GM21423 (cell line): ENCODE data around the gene CYP3A5.
"Not testable (repeated sequence)": the region's sequence is repeated elsewhere in the genome, so short reads cannot be mapped to it uniquely, and the experiment has no call there.

Experiments
- ATAC-seq: cut with Tn5 transposase; IDR thresholded peaks from one replicate; pipeline ENCODE4 v1.9.1; 2021; ENCODE audit warnings: mild to moderate bottlenecking, moderate library complexity; ENCODE audit not compliant: unreplicated experiment

Gene CYP3A5

DNA sequence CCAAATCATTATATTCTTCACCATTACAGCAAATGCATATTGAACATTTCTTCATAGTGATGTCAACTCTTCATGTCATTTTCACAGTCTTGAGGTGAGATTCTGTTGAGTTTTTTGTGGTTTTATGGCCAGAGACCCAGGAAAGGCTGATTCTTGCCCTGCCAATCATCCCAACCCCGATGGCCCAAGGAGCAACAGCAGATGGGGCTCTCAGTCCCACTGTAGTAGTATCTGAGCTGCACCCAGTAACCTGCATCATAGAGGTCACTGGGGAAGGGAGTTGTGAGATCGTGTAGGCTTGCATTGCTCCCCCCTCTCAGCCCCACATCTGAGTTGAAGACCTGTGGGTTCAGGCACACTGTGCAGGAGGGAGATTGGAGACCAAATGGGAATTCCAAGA, 36.3 kb downstream of the CYP3A5 start:
- ATAC-seq: no peak

- ATAC-seq: no peak
Measured at GRCh38 chr7:99642027-99642426, 37.8 kb downstream of the CYP3A5 start.

DNA sequence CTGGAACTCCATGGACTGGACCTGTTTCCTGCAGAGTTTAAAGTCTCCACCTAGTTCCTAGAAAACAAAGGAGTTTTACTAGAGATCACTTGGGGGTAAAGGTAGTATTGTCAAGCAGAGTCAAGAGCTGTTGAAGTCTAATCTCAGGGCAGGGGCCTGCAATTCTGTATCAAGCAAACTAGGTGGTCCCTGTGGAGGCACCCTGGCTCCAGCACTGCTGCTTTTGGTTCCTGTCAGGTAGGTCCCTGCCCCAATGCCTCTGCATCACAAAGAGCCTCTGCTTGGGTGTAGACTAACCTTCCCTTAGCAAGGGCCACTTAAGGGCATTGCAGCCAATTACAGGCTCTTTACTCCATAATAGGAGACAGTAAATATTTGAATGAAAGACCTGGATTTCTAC, 40.5 kb downstream of the CYP3A5 start:
- ATAC-seq: no peak

- ATAC-seq: no peak
Measured at GRCh38 chr7:99638731-99639130, 41.1 kb downstream of the CYP3A5 start.

- not testable (repeated sequence) for ATAC-seq
Measured at GRCh38 chr7:99637414-99637813, 42.4 kb downstream of the CYP3A5 start.

DNA sequence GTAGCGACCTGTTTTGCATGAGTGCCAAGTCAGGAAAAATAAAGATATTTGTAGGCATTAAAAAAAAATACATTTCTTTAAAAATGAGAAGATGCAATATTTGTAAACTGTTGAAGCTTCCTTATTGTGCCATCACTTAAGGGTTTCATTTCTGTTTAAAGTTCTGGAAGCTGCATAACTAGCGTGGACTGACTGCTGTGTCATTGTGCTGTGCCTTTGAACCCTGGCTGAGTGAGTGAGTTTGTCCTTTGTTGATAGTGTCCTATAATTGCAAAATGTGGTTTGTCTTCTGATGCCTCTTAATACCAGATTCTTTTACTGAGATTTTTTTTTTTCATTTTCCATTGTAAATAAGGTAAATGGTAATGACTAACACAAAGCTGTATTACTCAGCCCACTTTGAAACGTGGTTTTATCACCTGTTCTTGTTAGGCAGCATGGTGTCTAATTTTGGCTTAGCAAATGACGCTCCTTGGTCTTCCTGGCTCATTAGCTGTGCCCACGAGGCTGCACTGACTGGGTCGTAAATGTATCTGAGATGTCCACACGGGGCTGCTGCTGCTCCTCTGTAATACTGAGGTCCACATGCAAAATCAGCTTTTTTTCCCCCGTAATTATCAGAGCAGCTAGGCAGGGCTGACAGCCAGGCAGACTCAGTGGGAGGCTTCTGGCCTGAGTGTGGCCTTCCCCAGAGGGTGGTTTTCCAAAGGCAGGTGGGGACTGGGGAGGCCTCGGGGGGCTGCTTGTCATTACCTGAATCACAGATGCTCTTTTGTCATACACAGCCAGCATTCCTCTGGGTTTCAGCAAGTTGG, 48.3 kb downstream of the CYP3A5 start:
- ATAC-seq: no peak

- ATAC-seq: no peak
Measured at GRCh38 chr7:99629643-99630042, 50.2 kb downstream of the CYP3A5 start.

DNA sequence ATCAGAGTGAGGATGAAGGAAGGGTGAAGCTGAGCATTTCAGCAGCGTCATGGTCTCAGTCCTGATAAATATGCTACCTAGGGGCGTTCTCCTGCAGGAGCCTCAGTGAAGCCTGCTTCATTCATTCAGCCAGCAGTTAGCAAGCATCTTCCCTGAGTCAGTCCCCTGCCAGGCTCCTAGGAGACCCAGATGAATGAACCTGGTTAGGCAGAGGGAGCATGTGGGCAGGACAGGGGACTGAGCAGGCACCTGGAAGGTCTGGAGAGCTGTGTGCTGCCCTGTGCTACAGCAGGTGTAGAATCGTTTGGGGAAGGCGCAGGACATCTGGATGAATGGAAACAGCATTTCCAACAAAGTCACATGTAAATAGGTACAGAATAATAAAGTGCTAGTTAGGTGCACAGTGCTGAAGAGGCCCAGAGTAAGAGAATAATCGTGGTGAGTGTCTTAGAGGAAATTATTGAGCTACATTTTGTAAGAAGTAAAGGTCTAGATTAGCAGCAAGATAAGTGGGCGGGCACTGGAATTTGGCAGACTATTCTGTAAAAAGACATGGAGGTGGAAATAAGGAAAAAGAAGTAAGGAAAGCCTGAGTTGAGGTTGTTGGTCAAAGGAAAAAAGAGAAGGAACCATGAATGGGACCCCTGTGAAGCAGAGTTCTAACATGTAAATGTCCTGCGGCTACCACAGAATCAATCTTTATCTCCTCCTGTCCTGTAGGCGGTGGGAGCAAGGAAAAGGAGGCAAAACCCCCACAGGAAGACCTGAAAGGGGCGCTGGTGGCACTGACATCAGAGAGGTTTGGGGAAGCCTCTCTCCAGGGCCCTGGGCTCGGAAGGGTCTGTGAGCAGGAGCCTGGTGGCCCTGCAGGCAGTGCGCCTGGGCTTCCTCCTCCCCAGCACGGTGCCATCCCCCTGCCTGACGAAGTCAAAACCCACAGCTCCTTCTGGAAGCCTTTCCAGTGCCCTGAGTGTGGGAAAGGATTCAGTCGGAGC, 51.0 kb downstream of the CYP3A5 start:
- ATAC-seq: no peak

- ATAC-seq: no peak
Measured at GRCh38 chr7:99627513-99627912, 52.3 kb downstream of the CYP3A5 start.

DNA sequence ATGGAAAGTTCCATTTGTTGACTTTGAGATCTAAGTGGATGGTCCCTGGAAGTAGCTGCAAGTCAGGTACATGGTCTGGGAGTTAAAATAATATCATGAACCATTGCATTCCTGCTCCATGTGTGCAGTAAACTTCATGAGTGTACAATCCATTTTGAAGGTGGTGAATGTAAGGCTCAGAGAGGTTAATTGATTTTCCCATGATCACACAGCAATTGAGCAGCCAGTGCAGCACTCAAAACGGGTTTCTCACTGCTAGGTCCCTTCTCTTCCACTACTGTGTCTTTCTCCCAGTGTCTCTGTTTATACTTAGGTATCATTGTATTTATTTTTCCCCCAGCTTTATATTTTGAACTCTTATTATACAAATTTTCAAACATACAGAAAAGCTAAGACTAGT, 53.1 kb downstream of the CYP3A5 start:
- ATAC-seq: no peak

GRCh38 chr7:99625961-99626360, 53.8 kb downstream of the CYP3A5 start:
- no peak for ATAC-seq

- ATAC-seq: no peak
Measured at GRCh38 chr7:99625321-99625720, 54.5 kb downstream of the CYP3A5 start.

DNA sequence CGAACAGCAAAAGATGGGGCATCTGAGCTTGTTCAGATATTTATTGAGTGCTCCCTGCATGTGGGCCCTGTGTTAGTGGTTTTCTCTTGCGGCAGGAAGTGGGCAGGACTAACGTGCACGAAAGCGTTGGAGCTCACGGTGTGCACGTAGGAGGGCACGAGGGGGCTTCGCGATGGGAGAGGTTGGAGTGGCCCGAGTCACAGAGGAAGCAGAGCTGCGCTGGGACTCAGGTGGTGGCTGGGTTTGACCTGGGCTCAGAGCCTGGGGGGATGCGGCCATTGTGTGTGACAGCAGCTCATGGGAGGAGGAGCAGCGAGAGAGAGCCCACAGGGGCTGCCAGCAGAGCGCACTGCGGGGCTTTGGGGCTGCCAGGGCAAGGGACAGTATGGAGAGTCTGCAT, 55.3 kb downstream of the CYP3A5 start:
- no peak for ATAC-seq

DNA sequence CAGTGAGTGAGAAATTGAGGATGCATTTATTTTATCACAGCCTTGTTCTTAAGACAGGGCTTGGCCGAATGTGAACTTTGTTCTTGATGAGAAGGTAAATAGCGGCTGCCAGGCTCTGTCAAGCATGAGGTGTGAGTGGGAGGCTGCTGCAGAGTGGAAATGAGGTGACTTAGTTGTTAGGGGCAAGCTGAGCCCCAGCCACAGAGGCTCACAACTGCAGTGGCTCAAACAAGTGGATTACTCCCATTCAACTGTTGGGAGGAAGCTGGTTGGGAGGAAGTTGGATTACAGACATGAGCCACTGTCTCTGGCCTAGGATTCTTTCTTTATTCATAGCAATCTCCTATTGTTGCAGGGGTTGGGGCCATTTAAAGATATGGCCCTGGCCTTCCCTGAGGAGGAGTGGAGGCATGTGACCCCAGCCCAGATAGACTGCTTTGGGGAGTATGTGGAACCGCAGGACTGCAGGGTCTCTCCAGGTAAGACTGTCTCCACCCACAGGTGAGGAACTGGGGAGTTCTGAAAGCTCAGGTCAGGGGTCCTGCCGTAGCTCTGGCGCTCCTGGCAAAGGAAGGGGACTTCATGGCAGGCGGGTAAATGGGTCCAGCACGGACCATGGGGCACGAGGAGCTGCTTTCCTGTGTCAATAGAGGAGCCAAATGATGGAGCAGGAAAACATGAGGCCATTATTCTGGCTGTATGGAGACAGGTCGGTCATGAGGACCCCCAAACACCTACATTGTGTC, 55.9 kb downstream of the CYP3A5 start:
- no peak for ATAC-seq

- ATAC-seq: no peak
Measured at GRCh38 chr7:99623091-99623693, 56.6 kb downstream of the CYP3A5 start.

DNA sequence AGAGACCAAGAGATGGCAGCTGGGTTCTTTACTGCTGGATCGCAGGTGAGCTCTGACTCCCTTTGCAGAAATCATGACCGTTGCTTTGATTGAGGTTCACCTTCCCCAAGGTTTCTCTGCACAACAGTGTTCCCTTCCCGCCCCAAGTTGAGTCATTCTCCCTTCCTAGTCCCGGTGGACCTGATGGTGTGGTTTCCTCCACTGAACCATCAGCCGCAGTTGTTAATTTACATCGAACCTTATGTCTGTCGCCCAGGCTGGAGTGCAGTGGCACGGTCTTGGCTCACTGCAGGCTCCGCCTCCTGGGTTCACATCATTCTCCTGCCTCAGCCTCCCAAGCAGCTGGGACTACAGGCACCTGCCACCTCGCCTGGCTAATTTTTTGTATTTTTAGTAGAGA, 57.2 kb downstream of the CYP3A5 start:
- ATAC-seq: no peak

- ATAC-seq: no peak
Measured at GRCh38 chr7:99621271-99621670, 58.5 kb downstream of the CYP3A5 start.

DNA sequence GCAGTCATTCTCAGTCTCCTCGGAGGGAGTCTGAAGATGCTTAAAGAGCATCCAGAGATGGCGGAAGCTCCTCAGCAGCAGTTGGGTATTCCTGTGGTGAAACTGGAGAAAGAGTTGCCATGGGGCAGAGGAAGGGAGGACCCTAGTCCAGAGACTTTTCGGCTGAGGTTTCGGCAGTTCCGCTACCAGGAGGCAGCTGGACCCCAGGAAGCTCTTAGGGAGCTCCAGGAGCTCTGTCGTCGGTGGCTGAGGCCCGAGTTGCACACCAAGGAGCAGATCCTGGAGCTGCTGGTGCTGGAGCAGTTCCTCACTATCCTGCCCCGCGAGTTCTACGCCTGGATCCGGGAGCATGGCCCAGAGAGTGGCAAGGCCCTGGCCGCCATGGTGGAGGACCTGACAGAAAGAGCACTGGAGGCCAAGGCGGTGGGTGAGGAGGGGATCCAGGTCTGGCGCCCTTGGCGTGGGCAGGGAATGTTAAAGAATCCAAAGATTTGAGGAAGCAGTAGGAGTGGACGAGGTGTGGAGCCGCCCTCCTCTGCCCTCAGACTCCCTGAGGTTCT, 60.1 kb downstream of the CYP3A5 start:
- ATAC-seq: no peak

DNA sequence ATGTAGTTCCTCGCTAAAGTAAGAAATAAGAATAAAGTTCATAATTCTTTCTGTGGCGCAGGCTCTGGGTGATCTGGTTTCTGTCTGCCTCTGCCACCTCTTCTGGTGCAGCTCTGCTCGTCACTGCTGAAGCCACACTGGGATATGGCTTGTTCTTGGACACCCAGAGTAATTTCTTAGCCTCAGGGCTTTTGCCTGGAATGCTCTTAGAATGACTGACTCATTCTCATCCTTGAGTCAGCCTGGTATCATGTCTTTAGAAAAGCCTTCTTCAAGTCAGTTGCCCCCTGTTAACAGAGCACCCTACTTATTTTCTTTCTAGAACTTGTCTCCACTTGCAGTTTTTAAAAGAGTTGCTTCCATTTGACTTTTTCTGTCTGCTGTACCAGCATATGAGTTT, 61.1 kb downstream of the CYP3A5 start:
- ATAC-seq: no peak

GRCh38 chr7:99617192-99617781, 62.5 kb downstream of the CYP3A5 start:
- ATAC-seq: peak; percentile 28
